Neuron (in vitro differentiated cells): ENCODE measurements around the gene KCTD2.

Experiments used
- H2AFZ ChIP-seq: one replicate; pipeline ENCODE4 v1.6.1; 2013; ENCODE audit warnings: low read depth, mild to moderate bottlenecking, inconsistent platforms, low read length, moderate library complexity
- H3K27me3 ChIP-seq: one replicate; pipeline ENCODE4 v1.6.1; 2013; ENCODE audit warnings: low read length; ENCODE audit not compliant: insufficient read depth
- H3K36me3 ChIP-seq: one replicate; pipeline ENCODE4 v1.6.1; 2013; ENCODE audit warnings: low read length; ENCODE audit not compliant: insufficient read depth
- H3K4me1 ChIP-seq: one replicate; pipeline ENCODE4 v1.6.1; 2013; ENCODE audit warnings: low read length; ENCODE audit not compliant: insufficient read depth
- H3K4me3 ChIP-seq: 2 replicates; pipeline ENCODE4 v1.5.1; 2013; ENCODE audit warnings: mild to moderate bottlenecking, low read length, moderate library complexity
- H3K9me3 ChIP-seq: one replicate; pipeline ENCODE4 v1.6.1; 2013; ENCODE audit warnings: low read length

KCTD2 gene

GRCh38 chr17:75078284-75079022 lies 31.4 kb downstream of the KCTD2 start:
- Histone ChIP-seq H3K4me3 (no peak overlapping the region), H3K9me3 (no peaks in the 10 kb centered on the region), H3K27me3 (no peaks in the 10 kb centered on the region), H2AFZ (no peak overlapping the region), H3K4me1 (no peaks in the 10 kb centered on the region), H3K36me3 (no peaks in the 10 kb centered on the region)

DNA sequence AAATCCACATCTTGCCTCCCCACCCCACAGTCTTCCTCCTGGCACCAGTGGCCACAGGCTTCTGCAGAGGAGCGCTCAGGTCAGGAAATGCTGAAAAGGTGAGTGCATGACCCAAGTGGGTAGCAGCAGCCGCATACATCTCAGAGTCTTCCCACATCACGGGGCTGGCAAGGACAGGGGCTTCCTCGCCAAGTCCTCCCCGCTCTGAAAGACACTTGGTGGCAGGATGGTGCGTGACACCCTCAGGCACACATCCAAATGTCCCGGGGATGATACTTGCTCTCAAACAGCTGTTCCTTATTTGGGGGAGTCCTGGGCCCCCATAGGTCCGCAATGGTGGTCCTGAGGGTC lies 32.0 kb downstream of the KCTD2 start:
- no peaks in the 10 kb centered on the region for H3K27me3 ChIP-seq
- no peaks in the 10 kb centered on the region for H3K9me3 ChIP-seq

GRCh38 chr17:75081611-75082540 lies 34.9 kb downstream of the KCTD2 start:
- Histone ChIP-seq H3K36me3 (no peaks in the 10 kb centered on the region), H3K9me3 (no peaks in the 10 kb centered on the region), H2AFZ (no peak overlapping the region), H3K4me3 (no peak overlapping the region), H3K27me3 (no peaks in the 10 kb centered on the region), H3K4me1 (no peaks in the 10 kb centered on the region)

More for the DNA sequence above, 32.0 kb downstream of the KCTD2 start:
- H3K36me3 ChIP-seq: no peaks in the 10 kb centered on the region
- H3K4me1 ChIP-seq: no peaks in the 10 kb centered on the region
- H2AFZ ChIP-seq: no peak overlapping the region
- H3K4me3 ChIP-seq: no peak overlapping the region

DNA sequence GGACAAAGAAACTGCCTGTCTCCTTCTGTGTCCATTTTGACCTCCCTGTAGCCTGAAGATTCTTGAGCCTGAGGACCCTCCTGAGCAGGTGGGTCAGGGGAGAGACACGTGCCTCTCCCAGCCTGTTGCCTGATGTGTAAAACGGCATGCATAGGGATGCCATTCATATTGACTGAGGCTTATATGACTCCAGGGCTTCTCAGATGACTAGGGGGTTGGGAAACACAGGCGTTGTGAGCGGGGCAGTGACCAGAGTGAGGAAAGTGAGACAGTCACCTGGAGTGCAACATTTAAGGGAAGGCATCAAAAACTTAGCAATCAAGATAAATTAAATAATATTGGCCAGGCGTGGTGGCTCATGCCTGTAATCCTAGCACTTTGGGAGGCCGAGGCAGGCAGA lies 35.7 kb downstream of the KCTD2 start:
- Histone ChIP-seq H3K36me3 (no peaks in the 10 kb centered on the region), H3K9me3 (no peaks in the 10 kb centered on the region), H2AFZ (no peak overlapping the region), H3K4me1 (no peaks in the 10 kb centered on the region), H3K27me3 (no peaks in the 10 kb centered on the region), H3K4me3 (no peak overlapping the region)

- H2AFZ ChIP-seq: no peak overlapping the region
- H3K9me3 ChIP-seq: no peaks in the 10 kb centered on the region
- no peak overlapping the region for H3K4me3 ChIP-seq
- H3K4me1 ChIP-seq: peaks cover 7% of the 10 kb centered on the region
- no peaks in the 10 kb centered on the region for H3K36me3 ChIP-seq
- no peaks in the 10 kb centered on the region for H3K27me3 ChIP-seq
These were observed 37.1 kb downstream of the KCTD2 start for GRCh38 chr17:75084039-75084660.

- Histone ChIP-seq H3K36me3 (no peaks in the 10 kb centered on the region), H3K4me3 (no peak overlapping the region), H3K4me1 (peaks cover 15% of the 10 kb centered on the region), H3K9me3 (no peaks in the 10 kb centered on the region), H3K27me3 (no peaks in the 10 kb centered on the region), H2AFZ (no peak overlapping the region)
These were observed 39.6 kb downstream of the KCTD2 start for GRCh38 chr17:75086496-75087181.

DNA sequence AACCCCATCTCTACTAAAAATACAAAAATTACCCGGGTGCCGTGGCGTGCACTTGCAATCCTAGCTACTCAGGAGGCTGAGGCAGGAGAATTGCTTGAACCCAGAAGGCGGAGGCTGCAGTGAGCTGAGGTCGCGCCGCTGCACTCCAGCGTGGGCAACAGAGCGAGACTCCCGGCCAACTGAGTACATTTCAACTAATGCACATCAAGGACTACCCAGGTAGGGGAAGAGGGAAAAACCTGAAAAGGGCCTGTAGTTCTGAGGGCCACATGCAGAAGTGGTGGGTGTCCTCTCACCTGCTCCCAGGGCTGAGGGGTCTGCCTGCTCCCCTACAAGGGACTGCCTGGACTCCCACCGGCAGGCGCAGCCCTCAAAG lies 40.1 kb downstream of the KCTD2 start:
- peaks cover 17% of the 10 kb centered on the region for H3K4me1 ChIP-seq

DNA sequence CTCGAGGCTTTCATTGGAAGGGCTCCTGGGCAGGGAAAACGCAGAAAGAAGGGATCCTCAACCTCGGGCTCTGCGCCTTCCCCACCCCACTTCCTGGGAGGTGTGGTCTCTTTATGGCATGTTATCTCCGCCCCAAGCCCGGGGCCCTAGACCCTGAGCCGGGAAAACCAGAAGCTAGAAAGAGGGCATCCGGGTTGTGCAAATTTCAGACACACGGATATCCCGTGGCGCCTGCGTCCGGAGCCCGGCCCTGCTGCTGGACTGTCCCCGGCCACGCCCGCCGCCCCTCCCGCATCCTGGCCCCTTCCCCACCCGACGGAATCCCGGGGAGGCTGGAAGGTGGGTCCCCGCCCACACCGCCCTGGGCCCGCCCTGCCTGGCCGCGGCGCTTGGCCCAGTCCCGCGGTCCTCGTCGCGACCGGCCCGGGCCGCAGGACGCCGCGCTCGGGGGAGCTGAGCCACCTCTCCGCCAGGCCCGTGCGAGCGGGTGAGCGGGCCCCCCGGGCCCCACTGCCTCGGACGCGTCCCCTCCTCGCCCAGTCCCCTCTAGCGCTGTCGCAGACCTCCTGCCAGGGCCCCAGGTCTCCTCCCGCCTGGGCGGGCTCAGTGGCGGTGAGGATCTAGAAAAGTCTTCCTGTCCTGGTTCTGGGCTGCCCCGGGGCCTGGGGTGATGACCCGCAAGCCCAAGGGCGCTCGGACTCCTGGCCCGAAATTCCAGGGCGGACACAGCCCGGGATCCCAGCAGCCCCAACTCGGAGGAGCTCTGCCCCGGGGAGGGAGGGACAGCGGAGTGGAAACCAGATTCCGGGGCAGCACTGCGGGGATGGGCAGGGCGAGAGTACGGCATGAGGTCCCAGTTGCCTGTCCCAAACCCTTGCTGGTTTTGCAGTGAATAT lies 40.8 kb downstream of the KCTD2 start, which contains the start of gene SLC16A5:
SLC16A5 (plus strand) TSS at position 397 of the 896 bp plus-strand sequence. CDS start 5,683 bp downstream, outside the sequence.
- H2AFZ ChIP-seq: no peak within 1 kb of the TSS
- H3K27me3 ChIP-seq: no peaks in the 10 kb centered on the region
- H3K36me3 ChIP-seq: no peaks in the 10 kb centered on the region
- no peak within 1 kb of the TSS for H3K4me3 ChIP-seq
- no peaks in the 10 kb centered on the region for H3K9me3 ChIP-seq
- peaks cover 18% of the 10 kb centered on the region for H3K4me1 ChIP-seq

More for the DNA sequence above, 40.1 kb downstream of the KCTD2 start:
- Histone ChIP-seq H3K36me3 (no peaks in the 10 kb centered on the region), H2AFZ (no peak overlapping the region), H3K4me3 (no peak overlapping the region), H3K9me3 (no peaks in the 10 kb centered on the region), H3K27me3 (no peaks in the 10 kb centered on the region)

DNA sequence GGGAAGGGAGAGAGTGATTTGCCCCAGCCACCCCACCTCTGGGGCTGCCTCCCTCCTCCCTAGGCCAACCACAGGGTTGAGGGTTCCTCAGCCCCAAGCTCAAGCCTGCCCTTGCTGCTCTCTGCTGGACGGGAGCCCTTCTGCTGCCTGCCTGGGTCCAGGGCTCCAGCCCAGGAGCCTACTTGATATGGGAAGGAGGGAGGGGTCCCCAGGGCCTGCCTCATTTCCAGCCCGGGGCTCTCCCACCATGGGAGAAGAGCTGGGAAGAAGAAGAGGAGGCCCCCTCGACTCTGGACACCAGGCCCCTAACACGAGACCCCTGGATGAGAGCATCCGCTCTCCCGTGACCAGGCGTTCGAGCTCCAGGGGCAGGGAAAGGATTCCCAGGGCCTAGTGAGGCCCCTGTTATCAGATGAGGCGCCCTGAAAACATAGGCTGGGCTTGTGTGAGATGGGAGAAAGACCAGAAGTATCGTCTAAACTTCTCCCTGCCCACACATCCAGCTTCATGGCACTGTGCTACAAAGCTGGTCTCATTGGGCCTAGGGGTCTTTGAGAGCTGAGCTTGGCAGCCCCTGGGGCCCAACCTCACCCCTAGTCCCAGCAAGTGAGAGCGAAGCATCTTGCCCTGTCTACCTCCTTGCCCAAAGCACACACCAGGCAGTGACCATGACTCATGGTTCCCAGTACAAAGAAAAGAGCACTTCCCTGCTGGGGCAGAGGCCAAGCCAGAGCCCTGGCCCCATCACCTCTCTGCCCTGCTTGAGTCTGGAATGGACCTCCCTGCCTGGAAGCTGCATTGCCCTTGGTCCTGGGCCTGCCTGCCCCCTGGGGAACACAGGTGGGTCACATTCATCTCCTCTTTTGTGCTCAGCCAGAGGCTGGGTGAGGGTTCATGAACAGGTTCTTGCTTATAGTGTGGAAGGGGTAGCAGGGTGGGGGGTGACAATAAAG lies 41.7 kb downstream of the KCTD2 start:
- Histone ChIP-seq H3K4me1 (peaks cover 23% of the 10 kb centered on the region), H3K9me3 (no peaks in the 10 kb centered on the region), H3K4me3 (no peak overlapping the region), H3K36me3 (no peaks in the 10 kb centered on the region), H2AFZ (no peak overlapping the region), H3K27me3 (no peaks in the 10 kb centered on the region)

- Histone ChIP-seq H3K9me3 (no peaks in the 10 kb centered on the region), H3K27me3 (no peaks in the 10 kb centered on the region), H3K4me1 (peaks cover 28% of the 10 kb centered on the region), H3K4me3 (no peak overlapping the region), H2AFZ (no peak overlapping the region), H3K36me3 (no peaks in the 10 kb centered on the region)
These were observed 44.1 kb downstream of the KCTD2 start for GRCh38 chr17:75090871-75091854.
